Panc1 (cell line): ENCODE results near the gene LRRFIP2. TPM values are rescaled to one million over a fixed set of nuclear protein-coding genes. Genes with fewer than 3 reads are reported as not detected.

Experiments
- ATAC-seq: fragments of 200-7000 bp; cut with Tn5 transposase; 2 replicates; pipeline ENCODE4 v1.9.1; 2020; ENCODE audit warnings: mild to moderate bottlenecking, moderate library complexity
- BruUV-seq: library from RNA; stranded (reverse); fragments of 400-500 nt; replicated peaks from 2 replicates; lab custom pipeline; 2021; lab: Mats Ljungman, UMichigan
- CTCF ChIA-PET: fragments of 300-600 bp; sonication (Branson Sonifier 250); formaldehyde crosslinking; loops from one replicate; lab custom pipeline; 2022; ENCODE audit warnings: antibody characterized with exemption; lab: Charles Lee
- POLR2A ChIA-PET: fragments of 300-600 bp; sonication (Branson Sonifier 250); formaldehyde crosslinking; loops from one replicate; lab custom pipeline; 2022; ENCODE audit warnings: antibody characterized with exemption; lab: Charles Lee
- DNase-seq: peaks from one replicate; pipeline ENCODE4 v3.0.0-alpha.2; 2010; ENCODE audit warnings: low read depth, low spot score
- H3K27ac ChIP-seq: 2 replicates; pipeline ENCODE4 v1.5.1; 2011; ENCODE audit warnings: mild to moderate bottlenecking, low read length, inconsistent platforms
- H3K27me3 ChIP-seq: fragments of 200-500 bp; sonication (Bioruptor generic); 2 replicates; pipeline ENCODE4 v1.6.0; 2014; ENCODE audit warnings: low read length, inconsistent platforms; ENCODE audit not compliant: control insufficient read depth, insufficient read depth
- H3K36me3 ChIP-seq: fragments of 200-500 bp; sonication (Bioruptor generic); 2 replicates; pipeline ENCODE4 v1.5.1; 2014; ENCODE audit warnings: inconsistent platforms, mild to moderate bottlenecking, low read length, moderate library complexity; ENCODE audit not compliant: control insufficient read depth, insufficient read depth
- H3K4me1 ChIP-seq: 2 replicates; pipeline ENCODE4 v1.5.1; 2011; ENCODE audit warnings: inconsistent platforms, mild to moderate bottlenecking, low read length, moderate library complexity; ENCODE audit not compliant: control insufficient read depth, insufficient read depth
- H3K4me3 ChIP-seq, 2 experiments: 2 replicates each; pipeline ENCODE4 v1.5.1; 2011 to 2012; ENCODE audit warnings: low read depth in 2 of 2, low read length in 2 of 2, mild to moderate bottlenecking in 2 of 2, inconsistent platforms in 1 of 2, moderate library complexity in 1 of 2
- H3K9me3 ChIP-seq: fragments of 200-500 bp; sonication (Bioruptor generic); 2 replicates; pipeline ENCODE4 v1.5.1; 2014; ENCODE audit warnings: low read depth, mild to moderate bottlenecking, inconsistent platforms, low read length, moderate library complexity; ENCODE audit not compliant: control insufficient read depth, insufficient read depth
- CTCF ChIP-seq: fragments of 450-650 bp; IDR thresholded peaks from 2 replicates; pipeline ENCODE4 v1.5.1; 2017; ENCODE audit warnings: mild to moderate bottlenecking
- POLR2AphosphoS5 ChIP-seq: IDR thresholded peaks from 2 replicates; pipeline ENCODE4 v1.6.1; 2012; ENCODE audit warnings: mild to moderate bottlenecking, low read depth, low read length, moderate library complexity
- REST ChIP-seq, 2 experiments: IDR thresholded peaks; 2 replicates each; pipeline ENCODE4 v1.6.1; 2011 to 2012; ENCODE audit warnings: low read depth in 2 of 2, control low read depth in 1 of 2, low read length in 1 of 2, mild to moderate bottlenecking in 1 of 2, moderate library complexity in 1 of 2; ENCODE audit not compliant: insufficient read depth in 1 of 2
- SIN3A ChIP-seq: IDR thresholded peaks from 2 replicates; pipeline ENCODE4 v1.6.1; 2012; ENCODE audit warnings: low read depth, mild to moderate bottlenecking, low read length, moderate library complexity, borderline replicate concordance; ENCODE audit not compliant: insufficient read depth
- TCF7L2 ChIP-seq: IDR thresholded peaks from 2 replicates; pipeline ENCODE4 v1.6.1; 2011; ENCODE audit warnings: mild to moderate bottlenecking, low read depth, low read length, inconsistent platforms
- in situ Hi-C: cut with HindIII; loops from 2 replicates; pipeline ENCODE4 v1.10.0; 2016; ENCODE audit warnings: low sequenced_read_pairs, low pct_unique_long_range_greater_than_20kb
- intact Hi-C: fragments of 100-400 bp; cut with micrococcal nuclease; formaldehyde crosslinking; loops from one replicate; pipeline ENCODE4 v1.10.0; 2022; ENCODE audit not compliant: unreplicated experiment
- total RNA-seq: library from RNA; stranded (reverse); gene quantifications from one replicate; pipeline ENCODE4 v1.2.1, GENCODE V29; 2021; ENCODE audit not compliant: unreplicated experiment

The LRRFIP2 gene
- total RNA-seq, 1 experiment from 2014 or later = 32.3 TPM

- H3K36me3 ChIP-seq = no peaks in the 10 kb centered on the region; the same call in 1 of the 2 replicates
- POLR2A ChIA-PET = no interaction called here
- H3K4me3 ChIP-seq = no peak overlapping the region
- no peaks in the 10 kb centered on the region for H3K9me3 ChIP-seq
- no TSS peak for BruUV-seq
- no peak for ATAC-seq
- no peak overlapping the region for H3K27ac ChIP-seq
- DNase-seq = no peak
- CTCF ChIA-PET = interaction anchor here (0.6 kb wide), 1 partner anchor 42 kb away, joined by 4 read pairs; no protein-coding TSS in a partner anchor
- intact Hi-C loops = no loop called here
- in situ Hi-C loops = no loop called here
- TF ChIP-seq CTCF (no peak), SIN3A (no peak), TCF7L2 (no peak), POLR2AphosphoS5 (no peak), REST (IDR thresholded peaks at IDR 0.05; ENCODE audit: insufficient read depth in 1 of 2, low read depth in 2 of 2, low read length in 1 of 2) (no peak)
- H3K4me1 ChIP-seq = no peaks in the 10 kb centered on the region
- no peaks in the 10 kb centered on the region for H3K27me3 ChIP-seq
Observed at GRCh38 chr3:37118163-37118562, 56.2 kb downstream of the LRRFIP2 start.

- H3K27ac ChIP-seq = no peak overlapping the region
- H3K4me3 ChIP-seq = no peak overlapping the region
- no peaks in the 10 kb centered on the region for H3K27me3 ChIP-seq
- no peaks in the 10 kb centered on the region for H3K4me1 ChIP-seq
- CTCF ChIA-PET = no interaction called here
- POLR2A ChIA-PET = no interaction called here
- DNase-seq (no peak), ATAC-seq (no peak)
- no peaks in the 10 kb centered on the region for H3K9me3 ChIP-seq
- in situ Hi-C loops = no loop called here
- intact Hi-C loops = no loop called here
- H3K36me3 ChIP-seq = no peaks in the 10 kb centered on the region; the same call in 1 of the 2 replicates
- TF ChIP-seq CTCF (no peak), REST (IDR thresholded peaks at IDR 0.05; ENCODE audit: insufficient read depth in 1 of 2, low read depth in 2 of 2, low read length in 1 of 2) (no peak)
- BruUV-seq = no TSS peak
Observed at GRCh38 chr3:37117548-37117947, 56.8 kb downstream of the LRRFIP2 start.
